K562 (cell line): ENCODE data around the gene AGMO. TPM values are rescaled to one million over a fixed set of nuclear protein-coding genes. Genes with fewer than 3 reads are reported as not detected.

Source experiments
- ATAC-seq: fragments of 200-7000 bp; cut with Tn5 transposase; 3 replicates; pipeline ENCODE4 v1.9.1; 2020; ENCODE audit warnings: moderate library complexity
- BruUV-seq: library from RNA; stranded (reverse); fragments of 400-500 nt; replicated peaks from 2 replicates; lab custom pipeline; 2021; lab: Mats Ljungman, UMichigan
- CTCF ChIA-PET: fragments of 300-600 bp; formaldehyde crosslinking; extraction: SDS; loops from one replicate; lab custom pipeline; 2021; ENCODE audit warnings: low intra/inter-chr PET ratio; lab: Yijun Ruan, JAX
- POLR2A ChIA-PET: fragments of 300-600, 350-650 bp; sonication (Branson Sonifier 250); formaldehyde crosslinking; extraction: SDS; loops from one replicate; lab custom pipeline; 2021; ENCODE audit warnings: antibody characterized with exemption, inconsistent platforms; lab: Yijun Ruan, JAX
- DNase-seq, 4 experiments: peaks; one replicate each; pipeline versions ENCODE4 v3.0.0 to v3.0.0-alpha.2; 2011 to 2018; ENCODE audit warnings: low spot score in 3 of 4, mixed read lengths in 3 of 4; ENCODE audit errors: extremely low read depth in 1 of 4
- FAIRE-seq: peaks from 2 replicates; lab custom pipeline; 2011; peaks lifted over from hg19 to GRCh38; lab: Jason Lieb, UNC
- H2AFZ ChIP-seq: 2 replicates; pipeline ENCODE4 v1.6.0; 2011; ENCODE audit warnings: low read depth, low read length, control low read depth, inconsistent platforms
- H3K27ac ChIP-seq: fragments of 200-600 bp; 3 replicates; pipeline ENCODE4 v1.8.0; 2011; ENCODE audit warnings: low read depth, mild to moderate bottlenecking, control low read depth, inconsistent platforms, low read length, moderate library complexity, mixed read lengths; ENCODE audit errors: extremely low read depth
- H3K27me3 ChIP-seq, 2 experiments: fragments of 300-600 bp in 1 of 2; 2 replicates in 1 of 2; 3 replicates in 1 of 2; pipeline versions ENCODE4 v1.6.0 to v1.8.0; 2011; ENCODE audit warnings: inconsistent platforms in 2 of 2, low read length in 2 of 2, mild to moderate bottlenecking in 1 of 2, mixed read lengths in 1 of 2, moderate library complexity in 1 of 2; ENCODE audit not compliant: control insufficient read depth in 2 of 2, insufficient read depth in 2 of 2
- H3K36me3 ChIP-seq: fragments of 300-600 bp; 3 replicates; pipeline ENCODE4 v1.8.0; 2011; ENCODE audit warnings: mild to moderate bottlenecking, low read length, inconsistent platforms; ENCODE audit not compliant: control insufficient read depth, insufficient read depth
- H3K4me1 ChIP-seq, 2 experiments: fragments of 200-600 bp in 1 of 2; replicated peaks in 1 of 2; 2 replicates in 1 of 2; 3 replicates in 1 of 2; pipeline versions ENCODE4 v1.5.1 to v1.8.0; 2011; ENCODE audit warnings: inconsistent platforms in 2 of 2, low read length in 2 of 2, mild to moderate bottlenecking in 1 of 2, mixed read lengths in 1 of 2, moderate library complexity in 1 of 2; ENCODE audit not compliant: control insufficient read depth in 2 of 2, insufficient read depth in 2 of 2
- H3K4me2 ChIP-seq: 2 replicates; pipeline ENCODE4 v1.6.1; 2011; ENCODE audit warnings: low read length, control low read depth, inconsistent platforms, mixed read lengths; ENCODE audit not compliant: insufficient read depth
- H3K4me3 ChIP-seq: fragments of 200-600 bp; sonication (generic), shearing (Covaris generic); 2 replicates; pipeline ENCODE4 v1.5.1; 2016; ENCODE audit warnings: control low read depth, inconsistent platforms
- H3K79me2 ChIP-seq: fragments of 200-600 bp; 3 replicates; pipeline ENCODE4 v1.8.0; 2011; ENCODE audit warnings: low read length, inconsistent platforms; ENCODE audit not compliant: control insufficient read depth, insufficient read depth
- H3K9ac ChIP-seq, 2 experiments: 2 replicates each; pipeline versions ENCODE4 v1.6.0 to v1.6.1; 2011; ENCODE audit warnings: low read depth in 2 of 2, low read length in 2 of 2, control low read depth in 1 of 2, inconsistent platforms in 1 of 2, mild to moderate bottlenecking in 1 of 2, mixed read lengths in 1 of 2; ENCODE audit not compliant: insufficient read depth in 1 of 2
- H3K9me1 ChIP-seq: one replicate; pipeline ENCODE4 v1.6.0; 2011; ENCODE audit warnings: inconsistent platforms, mild to moderate bottlenecking, low read length, moderate library complexity; ENCODE audit not compliant: control insufficient read depth, insufficient read depth
- H3K9me3 ChIP-seq: replicated peaks from 2 replicates; pipeline ENCODE4 v1.5.1; 2011; ENCODE audit warnings: low read depth, low read length, inconsistent platforms; ENCODE audit not compliant: control insufficient read depth, insufficient read depth
- H4K20me1 ChIP-seq: replicated peaks from 2 replicates; pipeline ENCODE4 v1.6.1; 2011; ENCODE audit warnings: low read length, inconsistent platforms, mixed read lengths; ENCODE audit not compliant: control insufficient read depth, insufficient read depth
- CHCHD3 ChIP-seq: fragments of 250-450 bp; sonication (Bioruptor Pico); IDR thresholded peaks from 2 replicates; pipeline ENCODE4 v2.1.2; 2022; ENCODE audit warnings: mild to moderate bottlenecking
- EHMT2 ChIP-seq: fragments of 450-650 bp; IDR thresholded peaks from 2 replicates; pipeline ENCODE4 v1.6.1; 2018; ENCODE audit warnings: antibody characterized with exemption
- ESRRA ChIP-seq: fragments of 450-650 bp; IDR thresholded peaks from 2 replicates; pipeline ENCODE4 v1.6.1; 2014; ENCODE audit warnings: low read depth, mild to moderate bottlenecking, moderate library complexity, borderline replicate concordance
- FOXO4 ChIP-seq: fragments of 450-650 bp; formaldehyde crosslinking; IDR thresholded peaks from 2 replicates; pipeline ENCODE4 v1.4.0; 2020; ENCODE audit warnings: mild to moderate bottlenecking, moderate library complexity
- MAZ ChIP-seq, 2 experiments: fragments of 450-650 bp in 1 of 2; sonication (generic) in 1 of 2; formaldehyde crosslinking; IDR thresholded peaks in 1 of 2; conservative IDR thresholded peaks in 1 of 2; 2 replicates each; pipeline versions ENCODE4 v1.4.0 to v1.5.0; 2020; ENCODE audit warnings: mild to moderate bottlenecking in 1 of 2, missing genetic modification reagents in 1 of 2
- MLLT1 ChIP-seq, 2 experiments: fragments of 450-650 bp; IDR thresholded peaks; 2 replicates each; pipeline ENCODE4 v1.6.1; 2016
- MTF1 ChIP-seq: fragments of 250-450 bp; sonication (Bioruptor Pico); IDR thresholded peaks from 2 replicates; pipeline ENCODE4 v1.9.0; 2021; ENCODE audit warnings: moderate library complexity, mild to moderate bottlenecking, inconsistent platforms, borderline replicate concordance
- NFIC ChIP-seq: fragments of 450-650 bp; IDR thresholded peaks from 2 replicates; pipeline ENCODE4 v1.6.1; 2017; ENCODE audit warnings: mild to moderate bottlenecking, inconsistent platforms
- NR2C1 ChIP-seq, 2 experiments: fragments of 450-650 bp; IDR thresholded peaks; 2 replicates each; pipeline ENCODE4 v1.6.1; 2017; ENCODE audit warnings: mild to moderate bottlenecking in 2 of 2, antibody characterized with exemption in 1 of 2, inconsistent platforms in 1 of 2, missing compliant biosample characterization in 1 of 2, missing genetic modification characterization in 1 of 2
- POLR2G ChIP-seq: fragments of 200-400 bp; formaldehyde crosslinking; IDR thresholded peaks from 2 replicates; pipeline ENCODE4 v1.6.1; 2017; ENCODE audit warnings: low read depth, mild to moderate bottlenecking, antibody characterized with exemption, low read length, moderate library complexity
- POLR3G ChIP-seq: IDR thresholded peaks from 2 replicates; pipeline ENCODE4 v1.6.1; 2011; ENCODE audit not compliant: insufficient read length, insufficient replicate concordance; ENCODE audit errors: extremely low read depth
- RBM17 ChIP-seq: fragments of 200-400 bp; formaldehyde crosslinking; IDR thresholded peaks from 2 replicates; pipeline ENCODE4 v1.6.1; 2017; ENCODE audit warnings: low read depth, mild to moderate bottlenecking, low read length, borderline replicate concordance
- SP1 ChIP-seq: sonication (generic); formaldehyde crosslinking; IDR thresholded peaks from 2 replicates; pipeline ENCODE4 v1.8.1; 2022; ENCODE audit warnings: mild to moderate bottlenecking, missing genetic modification reagents
- TEAD2 ChIP-seq: fragments of 450-650 bp; IDR thresholded peaks from 2 replicates; pipeline ENCODE4 v1.6.1; 2016; ENCODE audit warnings: missing genetic modification characterization, control low read depth, missing compliant biosample characterization
- ZC3H8 ChIP-seq: fragments of 450-650 bp; IDR thresholded peaks from 2 replicates; pipeline ENCODE4 v1.6.1; 2017
- ZNF253 ChIP-seq: fragments of 250-450 bp; sonication (Bioruptor Pico); conservative IDR thresholded peaks from 2 replicates; pipeline ENCODE4 v1.6.1; 2021; ENCODE audit warnings: mild to moderate bottlenecking
- ZNF280B ChIP-seq: fragments of 250-450 bp; sonication (Bioruptor Pico); IDR thresholded peaks from 2 replicates; pipeline ENCODE4 v1.5.1; 2021; ENCODE audit warnings: mild to moderate bottlenecking
- ZNF507 ChIP-seq: conservative IDR thresholded peaks from 2 replicates; pipeline ENCODE4 v1.6.1; 2017; ENCODE audit warnings: missing genetic modification characterization, missing compliant biosample characterization
- ZSCAN29 ChIP-seq: fragments of 450-650 bp; IDR thresholded peaks from 2 replicates; pipeline ENCODE4 v1.6.1; 2017
- in situ Hi-C: fragments of 300-500 bp; cut with MboI; formaldehyde crosslinking; loops from 4 replicates; pipeline ENCODE4 v1.15.0; 2018; ENCODE audit warnings: inconsistent platforms, mixed read lengths
- intact Hi-C: fragments of 100-400 bp; cut with micrococcal nuclease; formaldehyde crosslinking; loops from 2 replicates; pipeline ENCODE4 v1.14.2; 2022
- polyA plus RNA-seq, 8 experiments: library from polyadenylated mRNA; depleted of rRNA in 4 of 8; stranded (reverse) in 5 of 8; unstranded in 3 of 8; fragments of >200 nt; fragmentation: Nextera tagmentation in 2 of 8; fragmentation: Illumina TruSeq in 1 of 8; extraction: Ambion mirVana in 2 of 8; extraction: Trizol in 1 of 8; gene quantifications; 2 replicates each; pipeline versions ENCODE4 v1.2.1 to v1.2.3, GENCODE V29; 2011 to 2014; ENCODE audit warnings: inconsistent platforms in 1 of 8, missing spikeins in 1 of 8
- total RNA-seq, 7 experiments: library from RNA; depleted of rRNA in 6 of 7; stranded (reverse); fragments of >200 nt in 6 of 7; fragmentation: Illumina TruSeq in 2 of 7; extraction: Trizol in 2 of 7; gene quantifications; 2 replicates each; pipeline versions ENCODE4 v1.2.1 to v1.2.3, GENCODE V29; 2011 to 2021; ENCODE audit warnings: low replicate concordance in 1 of 7

Gene AGMO
- total and polyA plus RNA-seq, 9 of the 15 experiments (the other 6 are each of a cell fraction or from before 2014, with no cell fraction given) = 0.30 to 1.4 (median 0.69) TPM; not detected in 1

- TF ChIP-seq MLLT1 (IDR thresholded peaks at IDR 0.05) (no peak), TEAD2 (no peak), ESRRA (no peak)
Measured at GRCh38 chr7:15475808-15476530, 85.8 kb downstream of the AGMO start (continued).

- no peaks in the 10 kb centered on the region for H3K9me3 ChIP-seq
- H3K27ac ChIP-seq = no peak overlapping the region
- in situ Hi-C loops = no loop called here
- no TSS peak for BruUV-seq
- H3K9ac ChIP-seq = no peak overlapping the region
- no peaks in the 10 kb centered on the region for H3K9me1 ChIP-seq
- ChIA-PET CTCF (no interaction called here), POLR2A (no interaction called here)
- H3K4me2 ChIP-seq = no peak overlapping the region
- H2AFZ ChIP-seq = no peak overlapping the region
- DNase-seq = no peak
- H3K79me2 ChIP-seq = no peaks in the 10 kb centered on the region
- intact Hi-C loops = no loop called here
- no peaks in the 10 kb centered on the region for H4K20me1 ChIP-seq
- no peak for FAIRE-seq
- no peaks in the 10 kb centered on the region for H3K36me3 ChIP-seq
- ATAC-seq = no peak
- no peaks in the 10 kb centered on the region for H3K4me1 ChIP-seq
- no peak for TF ChIP-seq SP1 (CRISPR knock-in tag)
- no peak for TF ChIP-seq FOXO4 (CRISPR knock-in tag)
- TF ChIP-seq POLR2G = no peak
- TF ChIP-seq MAZ (CRISPR knock-in tag; conservative IDR thresholded peaks at IDR 0.05 in 1 of 2, IDR thresholded peaks at IDR 0.05 in 1 of 2) = no peak
- no peak for TF ChIP-seq NR2C1 (IDR thresholded peaks at IDR 0.05)
- TF ChIP-seq NR2C1 (tag; IDR thresholded peaks at IDR 0.05) = no peak
- TF ChIP-seq ZSCAN29 = no peak
- no peak for TF ChIP-seq ZNF280B (CRISPR knock-in tag)
- TF ChIP-seq ZNF253 (CRISPR knock-in tag) = no peak
- no peak for TF ChIP-seq NFIC
- no peak for TF ChIP-seq RBM17
- no peak for TF ChIP-seq CHCHD3 (CRISPR knock-in tag)
- no peak for TF ChIP-seq EHMT2
- TF ChIP-seq POLR3G = no peak
- TF ChIP-seq MTF1 (CRISPR knock-in tag) = no peak
- TF ChIP-seq ZNF507 (tag) = no peak
- TF ChIP-seq ZC3H8 = no peak
- H3K27me3 ChIP-seq = no peaks in the 10 kb centered on the region
- no peak overlapping the region for H3K4me3 ChIP-seq
Measured at GRCh38 chr7:15471669-15471950, 90.2 kb downstream of the AGMO start.
